Cardiac muscle cell (in vitro differentiated cells and primary cell): ENCODE measurements around the gene GMPPA. TPM values are rescaled to one million over a fixed set of nuclear protein-coding genes. Genes with fewer than 3 reads are reported as not detected.
A peak's percentile ranks its signal among the peaks of the same experiment; 100 is the strongest.

Source experiments
- DNase-seq, 2 donors: peaks; one replicate each; pipeline versions ENCODE4 v3.0.0 to v3.0.0-alpha.2; 2010 to 2017; ENCODE audit warnings: low read depth in 1 of 2, low spot score in 1 of 2
- H3K27ac ChIP-seq: fragments of 200-600 bp; sonication (generic); 2 replicates; pipeline ENCODE4 v1.5.1; 2016
- H3K27me3 ChIP-seq: fragments of 200-600 bp; sonication (generic); 2 replicates; pipeline ENCODE4 v1.6.0; 2016; ENCODE audit warnings: control low read depth
- H3K36me3 ChIP-seq: fragments of 200-600 bp; sonication (generic); 2 replicates; pipeline ENCODE4 v1.5.1; 2016; ENCODE audit warnings: control low read depth
- H3K4me1 ChIP-seq: fragments of 200-600 bp; sonication (generic); 2 replicates; pipeline ENCODE4 v1.8.1; 2017; ENCODE audit warnings: low read depth, mild to moderate bottlenecking, mixed run types
- H3K4me3 ChIP-seq: fragments of 200-600 bp; sonication (generic); 2 replicates; pipeline ENCODE4 v1.5.1; 2016; ENCODE audit warnings: mild to moderate bottlenecking
- H3K9me3 ChIP-seq: fragments of 200-600 bp; sonication (generic); 2 replicates; pipeline ENCODE4 v1.5.1; 2017; ENCODE audit warnings: low read depth, mild to moderate bottlenecking, control low read depth
- CTCF ChIP-seq: IDR thresholded peaks from 2 replicates; pipeline ENCODE4 v1.5.1; 2012; ENCODE audit warnings: low read depth, mild to moderate bottlenecking, low read length
- polyA plus RNA-seq: library from polyadenylated mRNA; unstranded; fragments of >200 nt; fragmentation: Nextera tagmentation; extraction: Ambion mirVana; gene quantifications from 2 replicates; pipeline ENCODE4 v1.2.1, GENCODE V29; 2016
- total RNA-seq: library from RNA; depleted of rRNA; stranded (reverse); fragments of >200 nt; gene quantifications from 2 replicates; pipeline ENCODE4 v1.2.3, GENCODE V29; 2016

GMPPA gene
- total and polyA plus RNA-seq, 2 experiments from 2014 or later, result 35.0 to 67.5 TPM

- Histone ChIP-seq H3K36me3 (peaks cover 18% of the 10 kb centered on the region), H3K27ac (no peak overlapping the region), H3K27me3 (no peaks in the 10 kb centered on the region), H3K4me1 (peaks cover 3% of the 10 kb centered on the region), H3K4me3 (peak overlapping the region; percentile 47), H3K9me3 (no peaks in the 10 kb centered on the region)
- no peak for TF ChIP-seq CTCF
- DNase-seq, result peak in 1 of 2 donors; percentile 55
These were observed 53.0 kb downstream of the GMPPA start for GRCh38 chr2:219551441-219552381.

GRCh38 chr2:219552382-219553167 is 53.9 kb downstream of the GMPPA start:
- peaks cover 21% of the 10 kb centered on the region for H3K36me3 ChIP-seq
- H3K27ac ChIP-seq, result no peak overlapping the region
- H3K27me3 ChIP-seq, result no peaks in the 10 kb centered on the region
- H3K4me3 ChIP-seq, result peak overlapping the region; percentile 47
- TF ChIP-seq CTCF, result no peak
- peaks cover 3% of the 10 kb centered on the region for H3K4me1 ChIP-seq
- H3K9me3 ChIP-seq, result no peaks in the 10 kb centered on the region
- peak; percentile 90 to 94 for DNase-seq

GRCh38 chr2:219553168-219553417 is 54.4 kb downstream of the GMPPA start:
- no peak for DNase-seq
- no peak for TF ChIP-seq CTCF
- Histone ChIP-seq H3K36me3 (peaks cover 21% of the 10 kb centered on the region), H3K27ac (no peak overlapping the region), H3K27me3 (no peaks in the 10 kb centered on the region), H3K4me3 (peak overlapping the region; percentile 47), H3K9me3 (no peaks in the 10 kb centered on the region), H3K4me1 (peaks cover 3% of the 10 kb centered on the region)

GRCh38 chr2:219553463-219553963 is 54.8 kb downstream of the GMPPA start:
- Histone ChIP-seq H3K4me3 (no peak overlapping the region), H3K9me3 (no peaks in the 10 kb centered on the region), H3K4me1 (peaks cover 3% of the 10 kb centered on the region), H3K27me3 (no peaks in the 10 kb centered on the region), H3K36me3 (peaks cover 21% of the 10 kb centered on the region), H3K27ac (no peak overlapping the region)
- TF ChIP-seq CTCF, result no peak
- no peak for DNase-seq

GRCh38 chr2:219554350-219554749 is 55.7 kb downstream of the GMPPA start:
- Histone ChIP-seq H3K27ac (no peak overlapping the region), H3K36me3 (peaks cover 28% of the 10 kb centered on the region), H3K4me1 (peaks cover 3% of the 10 kb centered on the region), H3K4me3 (no peak overlapping the region), H3K27me3 (no peaks in the 10 kb centered on the region), H3K9me3 (no peaks in the 10 kb centered on the region)
- TF ChIP-seq CTCF, result no peak
- no peak for DNase-seq
